Trophoblast cell (in vitro differentiated cells and primary cell): ENCODE results near the gene TUBGCP3.

Experiments
- DNase-seq, 2 donors: peaks; one replicate each; pipeline ENCODE4 v3.0.0-alpha.2; 2016
- H2AFZ ChIP-seq: 2 replicates; pipeline ENCODE4 v1.6.1; 2013; ENCODE audit warnings: low read length, moderate library complexity, mild to moderate bottlenecking; ENCODE audit not compliant: insufficient read depth, poor library complexity
- H2AK5ac ChIP-seq: 2 replicates; pipeline ENCODE4 v1.6.1; 2013; ENCODE audit warnings: mild to moderate bottlenecking, low read length
- H2BK120ac ChIP-seq: 2 replicates; pipeline ENCODE4 v1.6.1; 2013; ENCODE audit warnings: low read length, mild to moderate bottlenecking, moderate library complexity; ENCODE audit not compliant: insufficient read depth, poor library complexity
- H2BK12ac ChIP-seq: 2 replicates; pipeline ENCODE4 v1.6.1; 2013; ENCODE audit warnings: mild to moderate bottlenecking, low read length, moderate library complexity
- H2BK5ac ChIP-seq: 2 replicates; pipeline ENCODE4 v1.6.1; 2013; ENCODE audit warnings: low read length, low read depth, moderate library complexity, mild to moderate bottlenecking; ENCODE audit not compliant: poor library complexity
- H3K14ac ChIP-seq: 2 replicates; pipeline ENCODE4 v1.6.1; 2013; ENCODE audit warnings: mild to moderate bottlenecking, low read length
- H3K18ac ChIP-seq: 2 replicates; pipeline ENCODE4 v1.6.1; 2013; ENCODE audit warnings: mild to moderate bottlenecking, low read length
- H3K23ac ChIP-seq: 2 replicates; pipeline ENCODE4 v1.6.1; 2013; ENCODE audit warnings: low read length
- H3K27ac ChIP-seq: 2 replicates; pipeline ENCODE4 v1.5.1; 2013; ENCODE audit warnings: low read depth, mild to moderate bottlenecking, inconsistent platforms, low read length, moderate library complexity
- H3K27me3 ChIP-seq: 2 replicates; pipeline ENCODE4 v1.6.1; 2013; ENCODE audit warnings: inconsistent platforms, mild to moderate bottlenecking, low read length, moderate library complexity; ENCODE audit not compliant: insufficient read depth
- H3K36me3 ChIP-seq, 2 experiments: 1 replicate in 1 of 2; 2 replicates in 1 of 2; pipeline ENCODE4 v1.6.1; 2013; ENCODE audit warnings: low read length in 2 of 2, mild to moderate bottlenecking in 2 of 2, moderate library complexity in 1 of 2; ENCODE audit not compliant: insufficient read depth in 2 of 2, control insufficient read depth in 1 of 2
- H3K4ac ChIP-seq: 2 replicates; pipeline ENCODE4 v1.6.1; 2013; ENCODE audit warnings: low read depth, mild to moderate bottlenecking, low read length, moderate library complexity
- H3K4me1 ChIP-seq, 2 experiments: 1 replicate in 1 of 2; 2 replicates in 1 of 2; pipeline ENCODE4 v1.6.1; 2013; ENCODE audit warnings: low read length in 2 of 2, mild to moderate bottlenecking in 2 of 2, moderate library complexity in 1 of 2; ENCODE audit not compliant: insufficient read depth in 2 of 2, control insufficient read depth in 1 of 2
- H3K4me2 ChIP-seq: 2 replicates; pipeline ENCODE4 v1.6.1; 2013; ENCODE audit warnings: inconsistent platforms, mild to moderate bottlenecking, low read length, moderate library complexity
- H3K4me3 ChIP-seq: 2 replicates; pipeline ENCODE4 v1.5.1; 2013; ENCODE audit warnings: mild to moderate bottlenecking, low read depth, low read length, inconsistent platforms
- H3K79me1 ChIP-seq: one replicate; pipeline ENCODE4 v1.6.1; 2013; ENCODE audit warnings: low read length
- H3K79me2 ChIP-seq: 2 replicates; pipeline ENCODE4 v1.6.1; 2013; ENCODE audit warnings: low read length, mild to moderate bottlenecking; ENCODE audit not compliant: control insufficient read depth, insufficient read depth, poor library complexity
- H3K9ac ChIP-seq: 2 replicates; pipeline ENCODE4 v1.6.1; 2013; ENCODE audit warnings: mild to moderate bottlenecking, low read length
- H3K9me3 ChIP-seq: 2 replicates; pipeline ENCODE4 v1.6.1; 2013; ENCODE audit warnings: low read depth, mild to moderate bottlenecking, control low read depth, inconsistent platforms, low read length; ENCODE audit not compliant: insufficient read depth
- H4K12ac ChIP-seq: 2 replicates; pipeline ENCODE4 v1.6.1; 2013; ENCODE audit warnings: low read depth, mild to moderate bottlenecking, low read length, moderate library complexity
- H4K8ac ChIP-seq: 2 replicates; pipeline ENCODE4 v1.6.1; 2013; ENCODE audit warnings: low read depth, mild to moderate bottlenecking, low read length, moderate library complexity
- H4K91ac ChIP-seq: one replicate; pipeline ENCODE4 v1.6.1; 2013; ENCODE audit warnings: low read depth, mild to moderate bottlenecking, low read length, moderate library complexity
- whole genome bisulfite sequencing: extraction: QIAGEN DNeasy Blood & Tissue Kit; methylation state at CpG from one replicate; pipeline ENCODE4 v1.1.7; 2013; ENCODE audit warnings: missing lambda C conversion rate; ENCODE audit not compliant: insufficient read length, insufficient coverage; ENCODE audit errors: extremely low coverage; 5-methylcytosine and 5-hydroxymethylcytosine counted together

TUBGCP3 gene

GRCh38 chr13:112467236-112467635 is 120.7 kb downstream of the TUBGCP3 start:
- Histone ChIP-seq H3K18ac (no peak overlapping the region), H2BK120ac (no peak overlapping the region), H3K27me3 (no peaks in the 10 kb centered on the region), H3K4me2 (no peak overlapping the region), H4K12ac (no peak overlapping the region), H4K91ac (no peak overlapping the region), H3K79me2 (no peaks in the 10 kb centered on the region), H3K23ac (no peak overlapping the region), H3K4me3 (no peak overlapping the region), H3K4ac (no peak overlapping the region), H2AFZ (no peak overlapping the region), H2BK12ac (no peak overlapping the region), H3K14ac (no peak overlapping the region), H3K79me1 (no peaks in the 10 kb centered on the region), H3K4me1 (no peaks in the 10 kb centered on the region), H2AK5ac (no peak overlapping the region), H3K27ac (no peak overlapping the region), H2BK5ac (no peak overlapping the region), H3K9ac (no peak overlapping the region), H3K36me3 (no peaks in the 10 kb centered on the region), H4K8ac (no peak overlapping the region), H3K9me3 (peaks cover 2% of the 10 kb centered on the region)
- WGBS: no CpG with 5 or more reads among the region's 19 CpGs
- no peak for DNase-seq

DNA sequence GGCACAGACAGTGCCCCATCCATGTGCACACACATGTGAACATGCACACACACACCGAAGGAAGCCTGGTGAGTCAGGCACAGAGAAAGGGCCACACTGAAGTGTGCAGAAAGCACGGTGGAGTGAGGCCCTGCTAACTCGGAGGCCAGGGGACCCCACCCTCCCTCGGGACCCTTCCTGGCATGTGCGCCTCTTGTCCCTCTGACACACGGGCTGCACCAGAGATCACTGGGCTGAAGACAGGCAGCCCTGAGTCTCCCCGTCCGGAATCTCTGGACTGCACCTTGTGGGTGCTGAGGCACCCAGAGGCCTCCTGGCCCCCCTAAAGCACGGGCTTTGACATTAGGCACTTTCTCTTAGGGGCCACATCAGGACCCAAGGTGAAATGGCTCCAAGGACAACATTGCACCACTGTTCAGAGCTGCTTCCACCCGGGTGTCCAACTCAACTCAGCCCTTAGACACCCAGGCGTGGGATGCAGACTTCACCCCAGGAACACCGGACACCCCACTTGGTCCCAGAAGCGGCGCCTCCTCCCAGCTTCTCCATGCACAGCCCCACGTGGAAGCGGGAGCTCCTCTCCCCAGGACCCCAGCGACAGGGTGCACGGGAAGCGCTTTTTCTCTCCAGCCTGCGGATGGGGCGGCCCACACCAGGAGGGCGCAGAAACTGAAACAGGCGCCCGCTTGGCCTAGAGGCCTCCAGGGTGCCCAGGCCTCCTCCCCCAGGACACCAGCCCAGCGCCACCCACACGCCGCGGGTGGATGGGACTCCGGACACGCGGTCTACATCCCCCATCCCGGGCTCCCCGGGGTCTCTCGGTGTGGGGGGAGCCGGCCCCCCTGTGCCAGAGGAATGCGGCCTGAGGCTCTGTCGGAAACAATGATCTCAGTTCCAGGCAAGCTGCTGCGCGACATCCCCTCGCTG is 121.6 kb downstream of the TUBGCP3 start:
- no CpG with 5 or more reads among the region's 40 CpGs for WGBS

GRCh38 chr13:112465251-112466131 is 122.5 kb downstream of the TUBGCP3 start:
- H3K4me1 ChIP-seq: no peaks in the 10 kb centered on the region
- H2AK5ac ChIP-seq: no peak overlapping the region
- H2BK12ac ChIP-seq: no peak overlapping the region
- no peak overlapping the region for H4K91ac ChIP-seq
- H3K79me1 ChIP-seq: no peaks in the 10 kb centered on the region
- H4K8ac ChIP-seq: no peak overlapping the region
- H3K4me3 ChIP-seq: no peak overlapping the region
- no peak overlapping the region for H3K14ac ChIP-seq
- no peak overlapping the region for H2BK120ac ChIP-seq
- no peak overlapping the region for H3K4me2 ChIP-seq
- no peak overlapping the region for H2AFZ ChIP-seq
- no peak overlapping the region for H3K27ac ChIP-seq
- H3K23ac ChIP-seq: no peak overlapping the region
- no peaks in the 10 kb centered on the region for H3K79me2 ChIP-seq
- peaks cover 7% of the 10 kb centered on the region for H3K9me3 ChIP-seq
- WGBS: no CpG with 5 or more reads among the region's 35 CpGs
- no peak overlapping the region for H3K4ac ChIP-seq
- H3K18ac ChIP-seq: no peak overlapping the region
- no peaks in the 10 kb centered on the region for H3K27me3 ChIP-seq
- H3K36me3 ChIP-seq: no peaks in the 10 kb centered on the region
- H2BK5ac ChIP-seq: no peak overlapping the region
- H3K9ac ChIP-seq: no peak overlapping the region
- no peak overlapping the region for H4K12ac ChIP-seq
- DNase-seq: no peak

More for the DNA sequence above, 121.6 kb downstream of the TUBGCP3 start:
- H3K27me3 ChIP-seq: no peaks in the 10 kb centered on the region
- DNase-seq: no peak
- H3K4ac ChIP-seq: no peak overlapping the region
- H3K36me3 ChIP-seq: no peaks in the 10 kb centered on the region
- H2BK12ac ChIP-seq: no peak overlapping the region
- no peak overlapping the region for H3K4me2 ChIP-seq
- no peaks in the 10 kb centered on the region for H3K79me2 ChIP-seq
- no peak overlapping the region for H3K18ac ChIP-seq
- no peak overlapping the region for H2AFZ ChIP-seq
- H3K9me3 ChIP-seq: peaks cover 6% of the 10 kb centered on the region
- no peak overlapping the region for H3K4me3 ChIP-seq
- no peaks in the 10 kb centered on the region for H3K79me1 ChIP-seq
- no peaks in the 10 kb centered on the region for H3K4me1 ChIP-seq
- H4K91ac ChIP-seq: no peak overlapping the region
- no peak overlapping the region for H3K14ac ChIP-seq
- no peak overlapping the region for H4K8ac ChIP-seq
- no peak overlapping the region for H3K9ac ChIP-seq
- no peak overlapping the region for H3K23ac ChIP-seq
- no peak overlapping the region for H4K12ac ChIP-seq
- H2BK5ac ChIP-seq: no peak overlapping the region
- no peak overlapping the region for H3K27ac ChIP-seq
- H2BK120ac ChIP-seq: no peak overlapping the region
- H2AK5ac ChIP-seq: no peak overlapping the region

DNA sequence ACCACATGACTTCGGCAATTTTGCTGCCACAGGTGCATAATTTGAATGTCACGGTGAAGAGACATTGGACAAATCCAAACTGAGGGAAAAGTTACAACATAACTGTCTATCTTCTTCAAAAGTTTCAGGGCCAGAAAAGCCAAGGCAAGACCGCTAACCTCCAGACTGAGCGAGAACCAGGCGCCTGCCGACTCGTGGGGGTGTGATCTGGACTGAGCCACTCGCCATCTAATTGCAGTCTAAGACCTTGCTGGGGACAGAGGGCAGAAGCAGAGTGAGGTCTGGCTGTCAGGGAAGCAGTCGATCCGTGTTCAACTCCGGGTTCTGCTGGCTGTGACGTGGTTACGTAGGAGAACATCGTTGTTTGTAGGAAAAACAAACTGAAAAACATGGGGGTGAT is 123.2 kb downstream of the TUBGCP3 start:
- no peak overlapping the region for H2AFZ ChIP-seq
- no CpG with 5 or more reads among the region's 14 CpGs for WGBS
- no peak overlapping the region for H2BK5ac ChIP-seq
- H4K12ac ChIP-seq: no peak overlapping the region
- H3K27me3 ChIP-seq: no peaks in the 10 kb centered on the region
- H3K14ac ChIP-seq: no peak overlapping the region
- H3K9me3 ChIP-seq: peaks cover 7% of the 10 kb centered on the region
- no peak overlapping the region for H3K23ac ChIP-seq
- no peak overlapping the region for H3K18ac ChIP-seq
- H3K79me1 ChIP-seq: no peaks in the 10 kb centered on the region
- H4K91ac ChIP-seq: no peak overlapping the region
- H3K36me3 ChIP-seq: no peaks in the 10 kb centered on the region
- no peak overlapping the region for H3K4me3 ChIP-seq
- no peak overlapping the region for H3K9ac ChIP-seq
- no peak overlapping the region for H3K27ac ChIP-seq
- H2AK5ac ChIP-seq: no peak overlapping the region
- no peak overlapping the region for H2BK120ac ChIP-seq
- H4K8ac ChIP-seq: no peak overlapping the region
- H3K79me2 ChIP-seq: no peaks in the 10 kb centered on the region
- H2BK12ac ChIP-seq: no peak overlapping the region
- H3K4ac ChIP-seq: no peak overlapping the region
- no peak for DNase-seq
- H3K4me2 ChIP-seq: no peak overlapping the region
- H3K4me1 ChIP-seq: no peaks in the 10 kb centered on the region
